ENCODE measurements around the gene TMEM218.

The TMEM218 gene

GRCh38 chr11:125155100-125155444, 43.6 kb upstream of the TMEM218 start:
- no peak overlapping the region for H3K4me3 ChIP-seq (replicated peaks; ENCODE audit: low read depth, low read length)
- peaks cover 2% of the 10 kb centered on the region for H3K27me3 ChIP-seq (replicated peaks; ENCODE audit: control insufficient read depth, insufficient read depth, low read length)
- no peak for TF ChIP-seq CTCF (IDR thresholded peaks at IDR 0.05; ENCODE audit: insufficient read depth, low read length, poor library complexity, severe bottlenecking)
- DNase-seq (ENCODE audit: extremely low read depth, insufficient read length) = no peak
- no peaks in the 10 kb centered on the region for H3K36me3 ChIP-seq (ENCODE audit: control insufficient read depth, insufficient read depth, low read length)

- no peak for TF ChIP-seq CTCF (IDR thresholded peaks at IDR 0.05; ENCODE audit: insufficient read depth, low read length, poor library complexity, severe bottlenecking)
- no peak for DNase-seq (ENCODE audit: extremely low read depth, insufficient read length)
- H3K36me3 ChIP-seq (ENCODE audit: control insufficient read depth, insufficient read depth, low read length) = no peaks in the 10 kb centered on the region
- no peak overlapping the region for H3K4me3 ChIP-seq (replicated peaks; ENCODE audit: low read depth, low read length)
- peaks cover 2% of the 10 kb centered on the region for H3K27me3 ChIP-seq (replicated peaks; ENCODE audit: control insufficient read depth, insufficient read depth, low read length)
Measured at GRCh38 chr11:125154378-125155099, 43.1 kb upstream of the TMEM218 start.

- Histone ChIP-seq H3K4me3 (replicated peaks; ENCODE audit: low read depth, low read length) (no peak overlapping the region), H3K27me3 (replicated peaks; ENCODE audit: control insufficient read depth, insufficient read depth, low read length) (peaks cover 2% of the 10 kb centered on the region), H3K36me3 (ENCODE audit: control insufficient read depth, insufficient read depth, low read length) (no peaks in the 10 kb centered on the region)
- no peak for DNase-seq (ENCODE audit: extremely low read depth, insufficient read length)
- no peak for TF ChIP-seq CTCF (IDR thresholded peaks at IDR 0.05; ENCODE audit: insufficient read depth, low read length, poor library complexity, severe bottlenecking)
Measured at GRCh38 chr11:125153837-125154236, 42.4 kb upstream of the TMEM218 start.

- no peak overlapping the region for H3K4me3 ChIP-seq (replicated peaks; ENCODE audit: low read depth, low read length)
- H3K36me3 ChIP-seq (ENCODE audit: control insufficient read depth, insufficient read depth, low read length) = no peaks in the 10 kb centered on the region
- no peaks in the 10 kb centered on the region; the same call in none of the 2 replicates for H3K27me3 ChIP-seq (replicated peaks; ENCODE audit: control insufficient read depth, insufficient read depth, low read length)
- no peak for TF ChIP-seq CTCF (IDR thresholded peaks at IDR 0.05; ENCODE audit: insufficient read depth, low read length, poor library complexity, severe bottlenecking)
- DNase-seq (ENCODE audit: extremely low read depth, insufficient read length) = no peak
Measured at GRCh38 chr11:125148743-125149142, 37.3 kb upstream of the TMEM218 start.

GRCh38 chr11:125148011-125148410, 36.6 kb upstream of the TMEM218 start:
- no peak for DNase-seq (ENCODE audit: extremely low read depth, insufficient read length)
- Histone ChIP-seq H3K27me3 (replicated peaks; ENCODE audit: control insufficient read depth, insufficient read depth, low read length) (no peaks in the 10 kb centered on the region; the same call in none of the 2 replicates), H3K4me3 (replicated peaks; ENCODE audit: low read depth, low read length) (no peak overlapping the region), H3K36me3 (ENCODE audit: control insufficient read depth, insufficient read depth, low read length) (no peaks in the 10 kb centered on the region)
- TF ChIP-seq CTCF (IDR thresholded peaks at IDR 0.05; ENCODE audit: insufficient read depth, low read length, poor library complexity, severe bottlenecking) = no peak

- Histone ChIP-seq H3K4me3 (replicated peaks; ENCODE audit: low read depth, low read length) (no peak overlapping the region), H3K27me3 (replicated peaks; ENCODE audit: control insufficient read depth, insufficient read depth, low read length) (no peaks in the 10 kb centered on the region; the same call in none of the 2 replicates), H3K36me3 (ENCODE audit: control insufficient read depth, insufficient read depth, low read length) (no peaks in the 10 kb centered on the region)
- no peak for DNase-seq (ENCODE audit: extremely low read depth, insufficient read length)
- no peak for TF ChIP-seq CTCF (IDR thresholded peaks at IDR 0.05; ENCODE audit: insufficient read depth, low read length, poor library complexity, severe bottlenecking)
Measured at GRCh38 chr11:125147280-125147679, 35.9 kb upstream of the TMEM218 start.

All from GM06990 (cell line).